HG02885 (cell line): Measurements from ENCODE around the gene SGF29.
"Not testable (repeated sequence)": the region's sequence is repeated elsewhere in the genome, so short reads cannot be mapped to it uniquely, and the experiment has no call there.

ENCODE experiments used
- ATAC-seq: cut with Tn5 transposase; IDR thresholded peaks from one replicate; pipeline ENCODE4 v1.9.1; 2021; ENCODE audit warnings: mild to moderate bottlenecking; ENCODE audit not compliant: unreplicated experiment, poor library complexity

The SGF29 gene

DNA sequence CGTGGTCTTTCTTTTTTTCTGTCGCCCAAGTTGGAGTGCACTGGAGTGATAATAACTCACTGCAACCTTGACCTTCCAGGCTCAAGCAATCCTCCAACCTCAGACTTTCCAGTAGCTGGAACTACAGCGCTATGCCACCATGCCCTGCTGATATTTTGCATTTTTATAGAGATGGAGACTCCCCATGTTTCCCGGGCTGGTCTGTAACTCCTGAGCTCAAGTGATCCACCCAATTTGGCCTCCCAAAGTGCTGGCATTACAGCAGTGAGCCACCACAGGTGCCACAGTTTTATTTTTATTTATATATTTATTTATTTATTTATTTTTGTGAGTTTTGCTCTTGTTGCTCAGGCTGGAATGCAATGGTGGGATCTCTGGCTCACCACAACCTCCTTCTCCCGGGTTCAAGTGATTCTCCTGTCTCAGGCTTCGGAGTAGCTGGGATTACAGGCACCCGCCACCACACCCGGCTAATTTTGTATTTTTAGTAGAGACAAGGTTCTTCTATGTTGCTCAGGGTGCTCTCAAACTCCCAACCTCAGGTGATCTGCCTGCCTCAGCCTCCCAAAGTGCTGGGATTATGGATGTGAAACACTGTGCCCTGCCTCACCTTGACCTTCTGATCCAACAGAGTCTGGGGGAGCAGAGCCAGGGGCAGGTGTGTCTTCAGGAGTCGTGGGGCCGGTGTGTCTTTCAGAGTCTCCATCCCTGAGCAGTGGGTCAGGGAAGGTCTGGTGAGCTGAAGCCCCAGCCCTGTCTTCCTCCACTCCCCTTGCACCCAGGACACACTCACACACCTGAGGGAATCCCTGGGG lies 54.2 kb downstream of the SGF29 start:
- ATAC-seq: not testable (repeated sequence)

DNA sequence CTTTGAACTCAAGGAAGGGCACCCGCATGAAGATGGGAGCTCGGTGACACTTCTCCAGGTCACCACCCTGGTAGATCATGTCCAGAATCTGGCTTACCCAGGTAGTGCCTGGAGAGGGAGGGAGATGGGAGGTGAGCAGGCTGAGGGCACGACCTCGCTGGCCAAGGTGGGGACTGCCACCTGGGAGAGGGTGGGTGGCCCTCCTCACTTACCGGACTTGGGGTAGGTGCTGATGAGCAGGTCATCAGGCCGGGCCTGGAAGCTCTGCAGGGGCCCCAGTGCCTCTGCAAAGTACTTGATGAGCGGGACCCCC lies 54.7 kb downstream of the SGF29 start:
- not testable (repeated sequence) for ATAC-seq

GRCh38 chr16:28608867-28609596 lies 55.3 kb downstream of the SGF29 start:
- ATAC-seq: not testable (repeated sequence)

DNA sequence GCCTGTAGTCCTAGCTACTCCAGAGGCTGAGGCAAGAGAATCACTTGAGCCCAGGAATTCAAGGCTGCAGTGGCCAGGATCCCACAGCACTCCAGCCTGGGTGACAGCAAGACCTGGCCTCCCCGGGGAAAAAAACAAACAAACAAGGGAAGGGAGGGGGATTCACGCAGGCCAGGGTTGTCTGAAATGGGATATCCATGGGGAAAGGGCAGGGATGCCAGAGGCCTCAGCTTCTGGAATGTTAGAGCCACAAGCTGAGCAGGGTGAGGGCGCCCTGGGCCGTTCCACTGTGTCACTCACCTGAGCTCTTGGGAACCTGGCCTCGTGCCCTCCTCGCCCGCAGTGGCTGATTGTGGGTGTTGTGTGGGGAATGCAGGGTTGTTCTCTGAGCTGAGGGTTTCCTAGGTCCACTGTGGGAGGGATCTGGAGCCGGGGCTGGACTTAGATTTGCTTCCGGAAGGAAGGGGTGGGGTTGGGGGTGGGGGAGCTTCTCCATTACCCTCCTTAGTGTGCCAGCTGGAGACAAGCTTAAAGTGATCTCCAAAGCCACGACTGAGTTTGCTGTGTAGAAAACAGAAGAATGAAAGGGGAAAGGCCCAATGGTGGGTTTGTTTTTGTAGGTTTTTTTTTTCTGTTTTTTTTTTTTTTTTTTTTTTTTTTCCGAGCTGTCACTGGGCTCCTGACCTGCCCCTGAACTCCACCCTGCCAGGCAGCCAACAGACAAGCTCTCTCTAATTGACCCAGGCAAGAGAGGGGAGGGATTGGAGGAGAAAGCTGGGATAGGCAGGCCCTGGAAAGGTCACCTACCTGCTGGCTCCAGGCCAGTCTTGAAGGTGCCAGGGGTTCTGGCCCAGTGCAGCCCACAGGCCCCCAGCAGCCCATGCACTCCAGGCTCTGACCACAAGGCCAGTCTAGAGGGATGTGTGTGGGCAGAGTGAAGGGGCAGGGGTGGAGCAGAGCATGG lies 56.2 kb downstream of the SGF29 start, which contains the start of gene SULT1A1:
SULT1A1 (minus strand) TSS at position 414 of the 964 bp plus-strand sequence. CDS start 1,189 bp downstream, outside the sequence.
- no peak for ATAC-seq

DNA sequence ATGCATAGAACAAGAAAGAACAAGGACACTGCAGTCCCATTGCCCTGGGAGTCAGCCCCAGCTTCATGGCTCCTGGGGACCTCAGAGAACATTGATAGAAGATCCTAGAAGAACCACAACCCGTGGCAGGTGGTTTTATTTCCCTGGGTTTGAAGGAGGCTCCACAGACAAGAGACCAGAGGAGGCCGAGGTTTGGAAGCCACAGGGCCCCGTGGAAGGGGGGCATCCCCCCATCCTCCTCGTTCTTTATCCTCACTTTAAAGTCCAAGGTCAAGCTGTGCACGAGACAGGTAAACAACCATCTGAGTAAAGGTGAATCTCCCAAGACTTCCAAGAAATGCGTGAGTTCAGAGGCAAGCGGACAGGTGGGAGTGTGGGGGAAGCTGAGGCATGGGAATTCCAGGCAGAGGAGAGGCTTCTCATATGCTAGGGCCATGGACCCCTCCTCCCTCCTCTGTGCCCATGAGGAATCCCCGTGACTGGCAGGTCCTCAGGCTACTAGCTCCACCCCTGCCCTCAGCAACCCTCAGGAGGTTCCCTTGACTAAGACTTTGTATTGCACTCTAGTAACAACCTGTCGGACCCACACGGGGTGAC lies 57.0 kb downstream of the SGF29 start:
- no peak for ATAC-seq

GRCh38 chr16:28612359-28613280 lies 58.9 kb downstream of the SGF29 start:
- not testable (repeated sequence) for ATAC-seq

DNA sequence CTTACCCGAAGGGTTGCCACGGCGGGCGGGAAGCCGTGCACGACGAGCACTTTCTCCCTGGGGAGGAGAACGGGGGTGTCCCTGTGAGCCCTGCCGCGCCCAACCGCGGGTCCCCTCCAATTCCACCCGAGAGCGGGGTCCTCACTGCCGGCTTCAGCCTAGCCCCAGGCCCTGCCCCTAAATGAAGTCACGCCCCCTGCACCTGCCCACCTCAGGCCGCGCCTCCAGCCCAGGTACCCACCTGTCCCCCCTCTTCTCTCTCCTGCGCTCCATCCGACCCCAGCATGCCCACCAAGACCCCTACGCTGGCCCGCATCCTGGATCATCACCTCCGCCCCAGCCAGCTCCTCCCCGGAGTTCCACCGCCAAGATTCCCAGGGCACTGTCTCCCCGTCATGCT lies 60.2 kb downstream of the SGF29 start:
- ATAC-seq: not testable (repeated sequence)

DNA sequence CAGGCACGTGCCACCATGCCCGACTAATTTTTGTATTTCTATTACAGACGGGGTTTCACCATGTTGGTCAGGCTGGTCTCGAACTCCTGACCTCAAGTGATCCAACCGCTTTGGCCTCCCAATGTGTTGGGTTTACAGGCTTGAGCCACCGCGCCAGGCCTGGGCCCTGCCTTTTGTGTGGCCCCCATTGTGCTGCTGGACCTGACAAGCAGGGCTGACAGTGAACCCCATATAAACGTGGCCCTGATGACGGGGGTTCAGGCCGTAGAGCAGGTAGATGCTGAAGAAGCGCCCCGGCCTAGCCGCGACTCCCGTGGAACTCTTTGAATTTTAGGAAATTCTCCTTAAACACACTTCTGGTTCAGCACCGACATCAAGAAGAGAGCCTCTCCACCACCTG lies 60.8 kb downstream of the SGF29 start:
- ATAC-seq: not testable (repeated sequence)

DNA sequence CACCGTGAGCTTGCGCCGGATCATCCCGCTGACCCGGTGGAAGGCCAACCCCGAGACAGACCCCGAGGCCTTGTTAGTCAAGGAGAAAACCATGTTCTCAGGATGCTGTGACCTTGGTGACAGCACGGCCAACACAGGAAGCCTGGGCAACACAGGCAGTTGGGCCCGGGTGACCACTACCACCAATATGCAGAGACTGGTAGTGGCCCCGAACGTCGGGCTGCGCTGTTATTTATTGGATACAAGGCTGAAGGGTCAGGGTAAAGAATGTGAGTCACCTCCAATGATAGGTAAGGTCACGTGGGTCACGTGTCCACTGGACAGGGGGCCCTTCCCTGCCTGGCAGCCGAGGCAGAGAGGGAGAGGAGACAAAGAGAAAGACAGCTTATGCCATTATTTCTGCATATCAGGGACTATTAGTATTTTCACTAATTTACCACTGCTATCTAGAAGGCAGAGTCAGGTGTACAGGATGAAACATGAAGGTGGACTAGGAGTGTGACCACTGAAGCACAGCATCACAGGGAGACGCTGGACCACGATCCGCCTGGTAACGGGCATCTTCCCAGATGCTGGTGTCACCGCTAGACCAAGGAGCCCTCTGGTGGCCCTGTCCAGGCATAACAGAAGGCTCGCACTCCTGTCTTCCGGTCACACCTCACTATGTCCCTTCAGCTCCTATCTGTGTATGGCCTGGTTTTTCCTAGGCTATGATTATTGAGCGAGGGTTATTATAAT lies 61.9 kb downstream of the SGF29 start:
- ATAC-seq: not testable (repeated sequence)

GRCh38 chr16:28616224-28616577 lies 62.5 kb downstream of the SGF29 start:
- not testable (repeated sequence) for ATAC-seq

DNA sequence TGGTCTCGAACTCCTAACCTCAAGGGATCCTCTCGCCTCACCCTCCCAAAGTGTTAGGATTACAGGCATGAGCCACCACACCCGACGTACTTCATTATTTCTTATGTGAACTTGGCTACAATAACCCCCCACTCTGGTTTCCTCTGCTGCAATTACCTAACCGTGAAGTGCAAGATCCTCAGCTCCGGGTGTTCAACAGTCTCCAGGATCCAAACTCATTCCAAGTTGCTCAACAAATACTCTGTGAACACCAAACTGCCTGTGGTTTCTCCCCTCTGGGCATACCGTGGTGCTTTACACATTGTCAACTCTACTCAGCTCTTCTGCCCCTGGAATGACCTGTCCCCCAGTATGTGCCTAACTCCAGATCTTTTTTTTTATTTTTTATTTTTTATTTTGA lies 62.9 kb downstream of the SGF29 start:
- ATAC-seq: no peak

- ATAC-seq: no peak
Measured at GRCh38 chr16:28617874-28618273, 64.2 kb downstream of the SGF29 start.

DNA sequence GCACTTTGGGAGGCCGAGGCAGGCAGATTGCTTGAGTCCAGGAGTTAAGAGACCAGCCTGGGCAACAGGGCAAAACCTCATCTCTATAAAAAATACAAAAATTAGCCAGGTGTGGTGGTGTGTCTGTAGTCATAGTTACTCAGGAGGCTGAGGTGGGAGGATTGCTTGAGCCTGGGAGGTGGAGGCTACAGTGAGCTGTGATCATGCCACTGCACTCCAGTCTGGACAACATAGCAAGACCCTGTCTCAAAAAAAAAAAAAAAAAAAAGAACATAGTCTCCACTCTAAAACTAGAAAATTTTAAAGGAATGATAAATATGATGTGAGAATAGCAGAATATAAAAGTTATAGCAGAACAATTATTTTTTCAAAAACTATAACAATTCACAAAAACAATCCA lies 66.6 kb downstream of the SGF29 start:
- not testable (repeated sequence) for ATAC-seq

GRCh38 chr16:28621481-28622155 lies 67.9 kb downstream of the SGF29 start:
- no peak for ATAC-seq

- ATAC-seq: not testable (repeated sequence)
Measured at GRCh38 chr16:28622532-28623171, 68.9 kb downstream of the SGF29 start.

- no peak for ATAC-seq
Measured at GRCh38 chr16:28623172-28623711, 69.5 kb downstream of the SGF29 start.

- not testable (repeated sequence) for ATAC-seq
Measured at GRCh38 chr16:28630905-28631304, 77.2 kb downstream of the SGF29 start.
